A673 (cell line): ENCODE results near the gene TBL3.

Source experiments
- EZH2 ChIP-seq: fragments of 200-600 bp; sonication (generic); IDR thresholded peaks from 2 replicates; pipeline ENCODE4 v1.6.1; 2017; ENCODE audit warnings: borderline replicate concordance, low read depth, mild to moderate bottlenecking, mixed read lengths, antibody characterized with exemption, low read length; ENCODE audit not compliant: poor library complexity, severe bottlenecking
- TF ChIP-seq, protein P1 (sequence below): fragments of 300-800, 200-600 bp; sonication (generic); conservative IDR thresholded peaks from 2 replicates; pipeline ENCODE4 v1.5.1; 2017; ENCODE audit warnings: low read depth, mild to moderate bottlenecking, antibody characterized with exemption, low read length, moderate library complexity, mixed read lengths

- TF ChIP-seq, protein P1, sequence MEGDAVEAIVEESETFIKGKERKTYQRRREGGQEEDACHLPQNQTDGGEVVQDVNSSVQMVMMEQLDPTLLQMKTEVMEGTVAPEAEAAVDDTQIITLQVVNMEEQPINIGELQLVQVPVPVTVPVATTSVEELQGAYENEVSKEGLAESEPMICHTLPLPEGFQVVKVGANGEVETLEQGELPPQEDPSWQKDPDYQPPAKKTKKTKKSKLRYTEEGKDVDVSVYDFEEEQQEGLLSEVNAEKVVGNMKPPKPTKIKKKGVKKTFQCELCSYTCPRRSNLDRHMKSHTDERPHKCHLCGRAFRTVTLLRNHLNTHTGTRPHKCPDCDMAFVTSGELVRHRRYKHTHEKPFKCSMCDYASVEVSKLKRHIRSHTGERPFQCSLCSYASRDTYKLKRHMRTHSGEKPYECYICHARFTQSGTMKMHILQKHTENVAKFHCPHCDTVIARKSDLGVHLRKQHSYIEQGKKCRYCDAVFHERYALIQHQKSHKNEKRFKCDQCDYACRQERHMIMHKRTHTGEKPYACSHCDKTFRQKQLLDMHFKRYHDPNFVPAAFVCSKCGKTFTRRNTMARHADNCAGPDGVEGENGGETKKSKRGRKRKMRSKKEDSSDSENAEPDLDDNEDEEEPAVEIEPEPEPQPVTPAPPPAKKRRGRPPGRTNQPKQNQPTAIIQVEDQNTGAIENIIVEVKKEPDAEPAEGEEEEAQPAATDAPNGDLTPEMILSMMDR, result no peak
- TF ChIP-seq EZH2, result no peak
Observed at GRCh38 chr16:1965396-1966001, 6.4 kb upstream of the TBL3 start.
